ENCODE results near the gene CLTC.

Gene CLTC

GRCh38 chr17:59730268-59730834 is 110.7 kb downstream of the CLTC start:
- DNase-seq: no peak

DNA sequence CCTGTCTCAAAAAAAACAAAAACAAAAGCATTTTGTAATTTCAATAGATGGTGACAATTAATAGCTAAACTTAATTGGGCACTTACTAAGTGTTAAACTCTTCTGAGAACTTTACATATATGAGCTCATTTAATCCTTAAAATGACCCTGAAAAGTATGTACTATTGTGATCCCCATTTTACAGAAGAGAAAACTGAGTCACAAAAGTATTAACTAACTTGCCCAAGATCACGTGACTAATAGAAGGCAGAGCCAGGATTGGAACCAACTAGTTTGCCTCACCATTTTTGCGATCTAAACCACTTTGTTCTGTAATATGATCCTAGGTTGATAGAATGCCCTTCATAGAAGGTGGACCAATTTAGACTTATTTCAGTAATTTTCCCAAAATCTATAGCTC is 114.0 kb downstream of the CLTC start:
- DNase-seq: no peak

DNA sequence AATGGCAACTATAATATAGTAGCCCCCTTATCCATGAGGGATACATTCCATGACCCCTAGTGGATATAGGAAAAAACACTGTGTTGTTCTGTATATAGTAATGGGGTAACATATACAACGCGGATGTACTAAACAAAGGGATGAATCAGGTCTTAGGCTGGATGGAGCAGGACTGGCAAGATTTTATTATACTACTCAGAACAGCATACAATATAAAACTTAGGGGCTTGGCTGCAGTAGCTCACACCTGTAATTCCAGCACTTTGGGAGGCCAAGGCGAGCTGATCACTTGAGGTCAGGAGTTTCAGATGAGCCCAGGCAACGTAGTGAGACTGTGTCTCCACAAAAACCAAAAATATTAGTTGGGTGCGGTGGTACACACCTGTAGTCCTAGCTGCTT is 114.5 kb downstream of the CLTC start:
- DNase-seq: no peak

DNA sequence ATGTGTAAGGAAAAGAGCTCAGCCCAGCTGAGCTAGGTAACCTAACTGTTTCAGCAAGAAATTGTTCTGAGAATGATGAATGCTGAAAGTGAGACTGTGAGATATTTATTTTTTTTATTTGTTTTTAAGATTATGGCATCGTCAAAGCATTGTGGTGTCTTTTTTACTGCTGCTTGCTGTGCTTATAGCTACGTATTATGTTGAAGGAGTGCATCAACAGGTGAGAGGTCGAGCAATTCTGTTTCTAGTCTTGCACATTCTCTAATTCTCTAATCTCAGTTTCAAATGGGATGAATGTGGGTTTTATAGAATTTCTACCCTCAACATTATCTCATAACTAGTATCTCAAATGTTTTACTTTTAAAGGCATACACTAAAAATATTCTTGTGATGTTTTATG is 117.6 kb downstream of the CLTC start:
- no peak for DNase-seq

GRCh38 chr17:59743842-59744241 is 124.1 kb downstream of the CLTC start:
- no peak for DNase-seq

GRCh38 chr17:59745040-59745439 is 125.3 kb downstream of the CLTC start:
- no peak for DNase-seq
